ENCODE data around the gene ZNF804B. TPM values are rescaled to one million over a fixed set of nuclear protein-coding genes. Genes with fewer than 3 reads are reported as not detected.

ZNF804B gene
- total and polyA plus RNA-seq, 2 donors, result 0.02 TPM; not detected in 1

- 94% methylated on average over 1 of the region's 1 CpG for WGBS
- no peaks in the 10 kb centered on the region for H3K36me3 ChIP-seq (ENCODE audit: control insufficient read depth in 2 of 2, insufficient read depth in 2 of 2, low read length in 1 of 2)
- no peaks in the 10 kb centered on the region for H3K9me3 ChIP-seq (ENCODE audit: control insufficient read depth in 2 of 2, insufficient read depth in 1 of 2, low read length in 1 of 2)
- H3K27ac ChIP-seq (ENCODE audit: low read depth in 1 of 2, low read length in 1 of 2), result no peak overlapping the region
- H3K27me3 ChIP-seq (ENCODE audit: control insufficient read depth in 2 of 2, insufficient read depth in 1 of 2, low read length in 1 of 2), result no peaks in the 10 kb centered on the region
- DNase-seq (ENCODE audit: low read depth in 6 of 9, low spot score in 9 of 9), result no peak
- no peak overlapping the region for H3K4me3 ChIP-seq (ENCODE audit: low read length in 2 of 2)
- H3K4me1 ChIP-seq (ENCODE audit: control insufficient read depth in 2 of 2, insufficient read depth in 2 of 2, low read length in 2 of 2), result no peaks in the 10 kb centered on the region
Observed at GRCh38 chr7:89001306-89001705, 241.8 kb downstream of the ZNF804B start.

DNA sequence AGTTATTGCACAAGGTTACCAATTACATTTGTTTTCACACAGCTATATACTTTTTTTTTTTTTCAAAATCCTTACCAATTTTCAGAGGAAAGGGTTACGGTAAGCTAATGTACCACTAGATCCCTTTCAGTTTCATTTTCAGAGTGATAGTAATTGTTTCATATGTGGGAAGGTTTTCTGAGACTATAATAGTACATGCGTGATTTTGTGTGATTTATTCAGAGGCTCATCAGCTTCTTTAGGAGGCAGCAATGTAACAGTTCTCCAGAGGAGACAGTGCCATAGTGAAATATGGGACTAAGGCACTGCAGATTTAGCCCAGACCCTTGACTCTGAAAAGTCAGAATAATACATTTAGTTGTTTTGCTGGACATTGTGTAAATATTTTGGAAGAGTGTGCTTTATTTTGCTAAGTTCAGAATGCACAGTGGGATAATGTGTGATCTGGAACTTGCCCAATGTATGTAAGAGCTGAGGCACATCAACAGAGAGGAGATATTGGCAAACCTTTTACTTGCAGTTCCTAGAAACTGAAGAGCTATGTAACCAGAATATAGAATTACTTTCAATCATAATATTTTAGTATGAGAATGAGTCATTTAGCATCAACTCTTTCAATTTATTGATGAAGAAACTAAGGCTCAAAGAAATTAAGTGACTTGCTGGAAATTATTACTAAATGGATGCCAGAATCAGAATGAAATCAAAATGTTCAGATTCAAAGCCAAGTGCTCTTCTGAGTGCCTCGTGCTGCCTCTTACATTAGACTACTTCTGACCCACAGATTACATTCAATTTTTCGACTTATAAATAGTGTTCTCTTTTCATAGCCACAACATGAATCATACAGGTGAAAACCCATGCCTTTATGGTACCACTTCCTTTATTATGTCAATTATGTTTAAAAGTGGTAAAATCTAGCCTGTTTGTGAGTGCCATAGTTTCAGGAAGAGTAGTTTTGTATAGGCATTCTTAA is 243.8 kb downstream of the ZNF804B start:
- Histone ChIP-seq H3K36me3 (ENCODE audit: control insufficient read depth in 2 of 2, insufficient read depth in 2 of 2, low read length in 1 of 2) (no peaks in the 10 kb centered on the region), H3K4me1 (ENCODE audit: control insufficient read depth in 2 of 2, insufficient read depth in 2 of 2, low read length in 2 of 2) (no peaks in the 10 kb centered on the region), H3K27me3 (ENCODE audit: control insufficient read depth in 2 of 2, insufficient read depth in 1 of 2, low read length in 1 of 2) (no peaks in the 10 kb centered on the region), H3K4me3 (ENCODE audit: low read length in 2 of 2) (no peak overlapping the region), H3K9me3 (ENCODE audit: control insufficient read depth in 2 of 2, insufficient read depth in 1 of 2, low read length in 1 of 2) (no peaks in the 10 kb centered on the region), H3K27ac (ENCODE audit: low read depth in 1 of 2, low read length in 1 of 2) (no peak overlapping the region)
- peak in 1 of 9 donors; percentile 26 for DNase-seq (ENCODE audit: low read depth in 6 of 9, low spot score in 9 of 9)
- WGBS, result 25% methylated on average over 4 of the region's 4 CpGs

GRCh38 chr7:89012016-89012415 is 252.5 kb downstream of the ZNF804B start:
- Histone ChIP-seq H3K27ac (ENCODE audit: low read depth in 1 of 2, low read length in 1 of 2) (no peak overlapping the region), H3K4me3 (ENCODE audit: low read length in 2 of 2) (no peak overlapping the region), H3K4me1 (ENCODE audit: control insufficient read depth in 2 of 2, insufficient read depth in 2 of 2, low read length in 2 of 2) (no peaks in the 10 kb centered on the region), H3K9me3 (ENCODE audit: control insufficient read depth in 2 of 2, insufficient read depth in 1 of 2, low read length in 1 of 2) (peaks cover 0 to 9% of the 10 kb centered on the region in 2 donors), H3K27me3 (ENCODE audit: control insufficient read depth in 2 of 2, insufficient read depth in 1 of 2, low read length in 1 of 2) (no peaks in the 10 kb centered on the region), H3K36me3 (ENCODE audit: control insufficient read depth in 2 of 2, insufficient read depth in 2 of 2, low read length in 1 of 2) (no peaks in the 10 kb centered on the region)
- 83% methylated on average over 5 of the region's 5 CpGs for WGBS
- DNase-seq (ENCODE audit: low read depth in 6 of 9, low spot score in 9 of 9), result no peak

DNA sequence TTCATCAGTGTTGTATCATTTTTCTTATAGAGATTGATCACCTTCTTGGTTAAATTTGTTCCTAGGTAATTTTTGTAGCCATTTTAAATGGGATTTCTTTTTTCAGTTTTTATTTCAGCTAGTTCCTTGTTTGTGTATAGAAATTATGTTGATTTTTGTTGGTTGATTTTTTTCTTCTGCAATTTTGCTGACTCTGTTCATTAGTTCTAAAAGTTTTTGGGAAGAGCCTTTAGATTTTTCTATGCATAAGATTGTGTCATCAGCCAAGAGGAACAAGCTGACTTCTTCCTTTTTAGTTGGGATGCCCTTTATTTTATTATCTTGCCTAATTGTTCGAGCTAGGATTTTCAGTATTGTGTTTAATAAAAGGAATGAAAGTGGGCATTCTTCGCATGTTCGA is 258.2 kb downstream of the ZNF804B start:
- no peak overlapping the region for H3K27ac ChIP-seq (ENCODE audit: low read depth in 1 of 2, low read length in 1 of 2)
- H3K9me3 ChIP-seq (ENCODE audit: control insufficient read depth in 2 of 2, insufficient read depth in 1 of 2, low read length in 1 of 2), result peaks cover 1 to 2% of the 10 kb centered on the region in 2 donors
- DNase-seq (ENCODE audit: low read depth in 6 of 9, low spot score in 9 of 9), result no peak
- no peaks in the 10 kb centered on the region for H3K27me3 ChIP-seq (ENCODE audit: control insufficient read depth in 2 of 2, insufficient read depth in 1 of 2, low read length in 1 of 2)
- no peaks in the 10 kb centered on the region for H3K4me1 ChIP-seq (ENCODE audit: control insufficient read depth in 2 of 2, insufficient read depth in 2 of 2, low read length in 2 of 2)
- no peaks in the 10 kb centered on the region for H3K36me3 ChIP-seq (ENCODE audit: control insufficient read depth in 2 of 2, insufficient read depth in 2 of 2, low read length in 1 of 2)
- H3K4me3 ChIP-seq (ENCODE audit: low read length in 2 of 2), result no peak overlapping the region
- 95% methylated on average over 3 of the region's 3 CpGs for WGBS

DNA sequence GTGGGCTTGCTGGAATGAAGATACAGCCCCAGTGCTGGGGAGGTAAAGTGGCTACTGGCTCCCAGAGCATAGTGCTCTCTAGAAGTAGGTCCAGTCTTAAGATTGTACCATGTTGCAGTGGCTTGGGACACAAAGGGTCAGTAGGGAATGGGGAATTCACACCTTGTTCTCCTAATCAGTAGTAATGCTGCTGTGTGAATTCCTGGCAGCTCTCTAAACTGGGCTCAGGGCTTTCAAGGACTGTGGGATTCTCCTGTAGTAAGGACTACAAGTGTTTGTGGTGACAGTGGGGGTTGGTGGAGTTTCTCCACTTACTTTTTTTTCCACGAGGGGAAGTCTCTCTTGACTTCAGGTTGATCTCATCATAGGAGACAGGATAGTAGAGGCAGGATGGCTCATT is 262.2 kb downstream of the ZNF804B start:
- H3K36me3 ChIP-seq (ENCODE audit: control insufficient read depth in 2 of 2, insufficient read depth in 2 of 2, low read length in 1 of 2), result no peaks in the 10 kb centered on the region
- H3K4me1 ChIP-seq (ENCODE audit: control insufficient read depth in 2 of 2, insufficient read depth in 2 of 2, low read length in 2 of 2), result no peaks in the 10 kb centered on the region
- H3K27ac ChIP-seq (ENCODE audit: low read depth in 1 of 2, low read length in 1 of 2), result no peak overlapping the region
- H3K27me3 ChIP-seq (ENCODE audit: control insufficient read depth in 2 of 2, insufficient read depth in 1 of 2, low read length in 1 of 2), result no peaks in the 10 kb centered on the region
- no peak overlapping the region for H3K4me3 ChIP-seq (ENCODE audit: low read length in 2 of 2)
- H3K9me3 ChIP-seq (ENCODE audit: control insufficient read depth in 2 of 2, insufficient read depth in 1 of 2, low read length in 1 of 2), result peaks cover 0 to 1% of the 10 kb centered on the region in 2 donors
- DNase-seq (ENCODE audit: low read depth in 6 of 9, low spot score in 9 of 9), result no peak
- 73% methylated on average over 1 of the region's 1 CpG for WGBS

DNA sequence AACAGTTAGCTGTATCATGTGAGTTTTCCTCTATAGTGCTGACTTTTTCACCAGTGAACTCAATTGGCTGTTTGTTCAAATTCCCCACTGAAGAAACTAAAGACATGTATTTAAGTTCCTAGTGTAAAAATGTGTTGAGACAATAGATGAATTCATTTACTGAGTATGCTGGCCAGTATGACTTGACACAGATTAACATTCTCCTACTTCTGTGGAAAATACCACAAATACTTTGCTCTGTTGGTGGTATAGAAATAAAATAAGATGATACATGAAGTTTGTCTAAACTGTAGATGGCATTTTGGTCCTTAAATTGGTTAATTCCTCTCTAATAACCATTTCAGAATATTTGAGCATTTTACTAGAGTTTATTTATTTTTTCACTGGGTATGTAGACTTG is 263.7 kb downstream of the ZNF804B start:
- Histone ChIP-seq H3K36me3 (ENCODE audit: control insufficient read depth in 2 of 2, insufficient read depth in 2 of 2, low read length in 1 of 2) (no peaks in the 10 kb centered on the region), H3K27me3 (ENCODE audit: control insufficient read depth in 2 of 2, insufficient read depth in 1 of 2, low read length in 1 of 2) (no peaks in the 10 kb centered on the region), H3K4me3 (ENCODE audit: low read length in 2 of 2) (no peak overlapping the region), H3K4me1 (ENCODE audit: control insufficient read depth in 2 of 2, insufficient read depth in 2 of 2, low read length in 2 of 2) (no peaks in the 10 kb centered on the region), H3K9me3 (ENCODE audit: control insufficient read depth in 2 of 2, insufficient read depth in 1 of 2, low read length in 1 of 2) (peaks cover 0 to 1% of the 10 kb centered on the region in 2 donors), H3K27ac (ENCODE audit: low read depth in 1 of 2, low read length in 1 of 2) (no peak overlapping the region)
- DNase-seq (ENCODE audit: low read depth in 6 of 9, low spot score in 9 of 9), result no peak

GRCh38 chr7:89023877-89024276 is 264.4 kb downstream of the ZNF804B start:
- 56% methylated on average over 1 of the region's 1 CpG for WGBS
- peaks cover 0 to 1% of the 10 kb centered on the region in 2 donors for H3K9me3 ChIP-seq (ENCODE audit: control insufficient read depth in 2 of 2, insufficient read depth in 1 of 2, low read length in 1 of 2)
- DNase-seq (ENCODE audit: low read depth in 6 of 9, low spot score in 9 of 9), result no peak
- no peaks in the 10 kb centered on the region for H3K36me3 ChIP-seq (ENCODE audit: control insufficient read depth in 2 of 2, insufficient read depth in 2 of 2, low read length in 1 of 2)
- H3K4me3 ChIP-seq (ENCODE audit: low read length in 2 of 2), result no peak overlapping the region
- no peak overlapping the region for H3K27ac ChIP-seq (ENCODE audit: low read depth in 1 of 2, low read length in 1 of 2)
- H3K27me3 ChIP-seq (ENCODE audit: control insufficient read depth in 2 of 2, insufficient read depth in 1 of 2, low read length in 1 of 2), result no peaks in the 10 kb centered on the region
- H3K4me1 ChIP-seq (ENCODE audit: control insufficient read depth in 2 of 2, insufficient read depth in 2 of 2, low read length in 2 of 2), result no peaks in the 10 kb centered on the region

DNA sequence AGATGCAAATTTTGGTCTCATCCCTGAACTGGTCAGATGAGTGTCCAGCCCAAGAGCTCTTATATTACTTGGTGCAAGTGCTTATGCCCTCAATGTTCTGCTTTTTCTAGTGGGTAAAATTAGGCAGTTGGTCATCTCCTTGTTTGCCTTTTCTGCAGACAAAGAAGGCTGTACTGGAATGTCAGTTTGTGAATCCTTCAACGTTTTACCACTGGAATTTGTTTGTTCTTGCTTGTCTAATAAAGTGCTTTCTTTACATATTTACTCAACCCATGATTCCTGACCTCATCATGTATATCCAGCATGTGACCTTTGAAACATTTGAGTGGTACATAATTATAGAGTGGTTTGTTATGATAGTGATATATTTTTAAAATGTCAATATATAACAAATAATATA is 268.3 kb downstream of the ZNF804B start:
- Histone ChIP-seq H3K9me3 (ENCODE audit: control insufficient read depth in 2 of 2, insufficient read depth in 1 of 2, low read length in 1 of 2) (no peaks in the 10 kb centered on the region), H3K4me3 (ENCODE audit: low read length in 2 of 2) (no peak overlapping the region), H3K27me3 (ENCODE audit: control insufficient read depth in 2 of 2, insufficient read depth in 1 of 2, low read length in 1 of 2) (no peaks in the 10 kb centered on the region), H3K27ac (ENCODE audit: low read depth in 1 of 2, low read length in 1 of 2) (no peak overlapping the region), H3K4me1 (ENCODE audit: control insufficient read depth in 2 of 2, insufficient read depth in 2 of 2, low read length in 2 of 2) (no peaks in the 10 kb centered on the region), H3K36me3 (ENCODE audit: control insufficient read depth in 2 of 2, insufficient read depth in 2 of 2, low read length in 1 of 2) (no peaks in the 10 kb centered on the region)
- 70% methylated on average over 1 of the region's 1 CpG for WGBS
- DNase-seq (ENCODE audit: low read depth in 6 of 9, low spot score in 9 of 9), result no peak

- WGBS, result 84% methylated on average over 4 of the region's 4 CpGs
Observed at GRCh38 chr7:89028319-89028718, 268.8 kb downstream of the ZNF804B start.

More at GRCh38 chr7:89028319-89028718, 268.8 kb downstream of the ZNF804B start:
- H3K4me3 ChIP-seq (ENCODE audit: low read length in 2 of 2), result no peak overlapping the region
- no peaks in the 10 kb centered on the region for H3K27me3 ChIP-seq (ENCODE audit: control insufficient read depth in 2 of 2, insufficient read depth in 1 of 2, low read length in 1 of 2)
- no peak overlapping the region for H3K27ac ChIP-seq (ENCODE audit: low read depth in 1 of 2, low read length in 1 of 2)
- H3K9me3 ChIP-seq (ENCODE audit: control insufficient read depth in 2 of 2, insufficient read depth in 1 of 2, low read length in 1 of 2), result no peaks in the 10 kb centered on the region
- no peaks in the 10 kb centered on the region for H3K36me3 ChIP-seq (ENCODE audit: control insufficient read depth in 2 of 2, insufficient read depth in 2 of 2, low read length in 1 of 2)
- no peak for DNase-seq (ENCODE audit: low read depth in 6 of 9, low spot score in 9 of 9)
- no peaks in the 10 kb centered on the region for H3K4me1 ChIP-seq (ENCODE audit: control insufficient read depth in 2 of 2, insufficient read depth in 2 of 2, low read length in 2 of 2)

Data from thymus (tissue), 11 donors.